Measurements from ENCODE around the gene PTRHD1. TPM values are rescaled to one million over a fixed set of nuclear protein-coding genes. Genes with fewer than 3 reads are reported as not detected.
A peak's percentile ranks its signal among the peaks of the same experiment; 100 is the strongest.

PTRHD1 gene
- total and polyA plus RNA-seq, 2 donors (not counting 1 experiment from before 2014, with no cell fraction given), result 20.2 to 29.8 TPM

- no peak overlapping the region for H3K27ac ChIP-seq (ENCODE audit: low read length in 2 of 2)
These were observed 34.4 kb upstream of the PTRHD1 start for GRCh38 chr2:24827321-24828237.

More at GRCh38 chr2:24827321-24828237, 34.4 kb upstream of the PTRHD1 start:
- intact Hi-C loops (cut with micrococcal nuclease), result loop anchor here (1.0 to 5.0 kb wide), 3 partner anchors 214 to 406 kb away; no protein-coding TSS in a partner anchor
- Histone ChIP-seq H3K27me3 (replicated peaks in 1 of 4; ENCODE audit: control extremely low read depth in 1 of 4, control insufficient read depth in 3 of 4, insufficient read depth in 4 of 4, low read length in 3 of 4) (no peaks in the 10 kb centered on the region), H3K4me3 (ENCODE audit: control extremely low read depth in 1 of 5, extremely low read depth in 1 of 5, insufficient read depth in 1 of 5, low read depth in 2 of 5, low read length in 4 of 5) (no peak overlapping the region), H3K4me2 (replicated peaks; ENCODE audit: low read depth, low read length, poor library complexity, severe bottlenecking) (no peak overlapping the region), H3K9ac (ENCODE audit: low read length) (no peak overlapping the region), H4K20me1 (ENCODE audit: control insufficient read depth, insufficient read depth, low read length, poor library complexity, severe bottlenecking) (no peaks in the 10 kb centered on the region), H3K9me3 (ENCODE audit: control extremely low read depth in 1 of 3, control insufficient read depth in 2 of 3, insufficient read depth in 1 of 3, low read length in 2 of 3) (no peaks in the 10 kb centered on the region), H3K36me3 (replicated peaks in 1 of 2; ENCODE audit: control extremely low read depth in 1 of 2, control insufficient read depth in 1 of 2, extremely low read depth in 1 of 2, insufficient read depth in 2 of 2, low read length in 1 of 2) (peaks cover 1 to 4% of the 10 kb centered on the region in 2 experiments), H2AFZ (ENCODE audit: insufficient read depth, low read depth, low read length, poor library complexity, severe bottlenecking) (no peak overlapping the region), H3K4me1 (ENCODE audit: control insufficient read depth in 2 of 2, insufficient read depth in 2 of 2, low read length in 2 of 2) (peaks cover 0 to 4% of the 10 kb centered on the region in 2 donors), H3K79me2 (ENCODE audit: control insufficient read depth, insufficient read depth, low read length) (no peaks in the 10 kb centered on the region)
- no peaks in the 10 kb centered on the region for H3K27me3 Mint-ChIP-seq
- TF ChIP-seq CTCF (IDR thresholded peaks at IDR 0.05), result peak; percentile 89
- no peak for TF ChIP-seq EZH2 (IDR thresholded peaks at IDR 0.05; ENCODE audit: borderline replicate concordance, insufficient read depth, low read depth, low read length, poor library complexity, severe bottlenecking)
- H3K27ac Mint-ChIP-seq, result no peak overlapping the region
- POLR2A ChIA-PET, result interaction anchor here (0.6 kb wide), 1 partner anchor 214 kb away, joined by 7 read pairs; no protein-coding TSS in a partner anchor
- DNase-seq (peak; percentile 82), ATAC-seq (ENCODE audit: low read depth) (peak; percentile 89)
- WGBS (ENCODE audit: insufficient coverage), result 64% methylated on average over 30 of the region's 30 CpGs
- CTCF ChIA-PET, result interaction anchor here (0.5 to 10.8 kb wide), 36 partner anchors 8 to 819 kb away, joined by 3 to 267 read pairs (median 3); partner anchors contain the start of gene NCOA1
- no peaks in the 10 kb centered on the region for H3K4me1 Mint-ChIP-seq
- no peak overlapping the region for H3K4me3 Mint-ChIP-seq
- no peaks in the 10 kb centered on the region for H3K9me3 Mint-ChIP-seq (ENCODE audit: insufficient read depth)
